ENCODE data around the gene BNC2.
"Not testable (repeated sequence)": the region's sequence is repeated elsewhere in the genome, so short reads cannot be mapped to it uniquely, and the experiment has no call there.

DNA sequence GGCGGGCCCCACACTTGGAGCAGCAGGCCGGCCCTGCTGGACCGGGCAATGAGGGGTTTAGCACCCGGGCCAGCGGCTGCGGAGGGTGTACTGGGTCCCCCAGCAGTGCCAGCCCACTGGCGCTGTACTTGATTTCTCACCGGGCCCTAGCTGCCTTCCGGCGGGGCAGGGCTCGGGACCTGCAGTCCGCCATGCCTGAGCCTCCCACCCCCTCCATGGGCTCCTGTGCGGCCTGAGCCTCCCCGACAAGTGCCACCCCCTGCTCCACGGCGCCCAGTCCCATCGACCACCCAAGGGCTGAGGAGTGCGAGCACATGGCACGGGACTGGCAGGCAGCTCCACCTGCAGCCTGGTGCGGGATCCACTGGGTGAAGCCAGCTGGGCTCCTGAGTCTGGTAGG lies 389.9 kb downstream of the BNC2 start:
- not testable (repeated sequence) for TF ChIP-seq POLR2AphosphoS5 (IDR thresholded peaks at IDR 0.05; ENCODE audit: low read depth, low read length); POLR2A (IDR thresholded peaks at IDR 0.05; ENCODE audit: low read depth, low read length); TAF1 (IDR thresholded peaks at IDR 0.05; ENCODE audit: borderline replicate concordance, low read depth, low read length)

Data from GM12892 (cell line).